Transverse colon (tissue), 4 donors: ENCODE measurements around the gene REV3L.

ENCODE experiments used
- EP300 ChIP-seq: sonication (generic); formaldehyde crosslinking; IDR thresholded peaks from one replicate; pipeline ENCODE4 v1.6.1; 2017; ENCODE audit warnings: antibody characterized with exemption, low read depth
- POLR2AphosphoS5 ChIP-seq, 3 donors: sonication (generic); formaldehyde crosslinking; IDR thresholded peaks; one replicate each; pipeline ENCODE4 v1.6.1; 2016; ENCODE audit warnings: antibody characterized with exemption in 3 of 3
- TF ChIP-seq, protein P1 (sequence below), 5 experiments: fragments of 200-600 bp in 3 of 5; fragments of 450-650 bp in 2 of 5; sonication (generic) in 3 of 5; IDR thresholded peaks; 1 replicate in 2 of 5; 2 replicates in 3 of 5; pipeline ENCODE4 v1.5.1; 2016 to 2017; ENCODE audit warnings: antibody characterized with exemption in 5 of 5, inconsistent platforms in 3 of 5, mild to moderate bottlenecking in 2 of 5, moderate library complexity in 1 of 5

DNA sequence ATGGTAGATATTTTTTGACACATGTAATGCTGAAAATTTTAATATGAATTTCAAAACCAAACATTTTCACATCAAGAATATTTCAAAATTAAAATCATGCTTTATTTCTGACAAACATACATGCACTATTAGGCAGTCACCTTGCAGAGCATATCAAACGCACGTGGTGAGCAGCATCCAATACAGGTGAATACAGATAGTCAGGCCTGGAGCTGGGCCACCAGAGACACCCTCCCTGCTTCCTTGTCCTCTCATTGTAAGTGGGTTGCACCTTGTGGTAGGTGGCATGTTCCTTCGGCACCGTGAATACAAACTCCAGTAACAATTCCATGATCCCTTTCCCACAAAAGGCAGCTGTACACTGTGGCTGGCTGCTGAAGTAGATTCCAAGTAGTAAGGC is 8.9 kb downstream of the REV3L start:
- TF ChIP-seq, protein P1, sequence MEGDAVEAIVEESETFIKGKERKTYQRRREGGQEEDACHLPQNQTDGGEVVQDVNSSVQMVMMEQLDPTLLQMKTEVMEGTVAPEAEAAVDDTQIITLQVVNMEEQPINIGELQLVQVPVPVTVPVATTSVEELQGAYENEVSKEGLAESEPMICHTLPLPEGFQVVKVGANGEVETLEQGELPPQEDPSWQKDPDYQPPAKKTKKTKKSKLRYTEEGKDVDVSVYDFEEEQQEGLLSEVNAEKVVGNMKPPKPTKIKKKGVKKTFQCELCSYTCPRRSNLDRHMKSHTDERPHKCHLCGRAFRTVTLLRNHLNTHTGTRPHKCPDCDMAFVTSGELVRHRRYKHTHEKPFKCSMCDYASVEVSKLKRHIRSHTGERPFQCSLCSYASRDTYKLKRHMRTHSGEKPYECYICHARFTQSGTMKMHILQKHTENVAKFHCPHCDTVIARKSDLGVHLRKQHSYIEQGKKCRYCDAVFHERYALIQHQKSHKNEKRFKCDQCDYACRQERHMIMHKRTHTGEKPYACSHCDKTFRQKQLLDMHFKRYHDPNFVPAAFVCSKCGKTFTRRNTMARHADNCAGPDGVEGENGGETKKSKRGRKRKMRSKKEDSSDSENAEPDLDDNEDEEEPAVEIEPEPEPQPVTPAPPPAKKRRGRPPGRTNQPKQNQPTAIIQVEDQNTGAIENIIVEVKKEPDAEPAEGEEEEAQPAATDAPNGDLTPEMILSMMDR (IDR thresholded peaks at IDR 0.05) = no peak
- no peak for TF ChIP-seq EP300
- TF ChIP-seq POLR2AphosphoS5 (IDR thresholded peaks at IDR 0.05) = no peak
